Astrocyte of the spinal cord (primary cell): Measurements from ENCODE around the gene GRAMD1C.

Experiments used
- DNase-seq: peaks from one replicate; pipeline ENCODE4 v3.0.0; 2011; ENCODE audit warnings: low read depth, low spot score
- H3K4me3 ChIP-seq: 2 replicates; pipeline ENCODE4 v1.5.1; 2011; ENCODE audit warnings: low read depth, mild to moderate bottlenecking, low read length, moderate library complexity
- CTCF ChIP-seq: IDR thresholded peaks from 2 replicates; pipeline ENCODE4 v1.5.1; 2012; ENCODE audit warnings: low read depth, mild to moderate bottlenecking, low read length, inconsistent platforms
- in situ Hi-C: cut with HindIII; loops from 2 replicates; pipeline ENCODE4 v1.10.0; 2017; ENCODE audit warnings: low sequenced_read_pairs

The GRAMD1C gene

GRCh38 chr3:113852506-113852905 lies 13.9 kb downstream of the GRAMD1C start:
- no peak for TF ChIP-seq CTCF
- in situ Hi-C loops, result no loop called here
- no peak overlapping the region for H3K4me3 ChIP-seq
- no peak for DNase-seq

GRCh38 chr3:113867506-113867905 lies 28.9 kb downstream of the GRAMD1C start:
- no peak overlapping the region for H3K4me3 ChIP-seq
- DNase-seq, result peak; percentile 75
- in situ Hi-C loops, result no loop called here
- no peak for TF ChIP-seq CTCF

- in situ Hi-C loops, result no loop called here
- no peak for DNase-seq
- H3K4me3 ChIP-seq, result no peak overlapping the region
- no peak for TF ChIP-seq CTCF
Measured at GRCh38 chr3:113873293-113873692, 34.7 kb downstream of the GRAMD1C start.

GRCh38 chr3:113873814-113874526 lies 35.4 kb downstream of the GRAMD1C start:
- no peak overlapping the region for H3K4me3 ChIP-seq
- in situ Hi-C loops, result no loop called here
- no peak for DNase-seq
- TF ChIP-seq CTCF, result no peak

- DNase-seq, result no peak
- no peak for TF ChIP-seq CTCF
- no peak overlapping the region for H3K4me3 ChIP-seq
- in situ Hi-C loops, result no loop called here
Measured at GRCh38 chr3:113878403-113878802, 39.8 kb downstream of the GRAMD1C start.

GRCh38 chr3:113885050-113885449 lies 46.5 kb downstream of the GRAMD1C start:
- H3K4me3 ChIP-seq, result no peak overlapping the region
- TF ChIP-seq CTCF, result no peak
- DNase-seq, result no peak
- in situ Hi-C loops, result no loop called here
